HG02623 (cell line): Measurements from ENCODE around the gene TNFRSF13B.
"Not testable (repeated sequence)": the region's sequence is repeated elsewhere in the genome, so short reads cannot be mapped to it uniquely, and the experiment has no call there.

Experiments
- ATAC-seq: cut with Tn5 transposase; IDR thresholded peaks from one replicate; pipeline ENCODE4 v1.9.1; 2021; ENCODE audit warnings: moderate library complexity; ENCODE audit not compliant: unreplicated experiment

TNFRSF13B gene

GRCh38 chr17:17007891-17008290, 36.0 kb upstream of the TNFRSF13B start:
- not testable (repeated sequence) for ATAC-seq

- not testable (repeated sequence) for ATAC-seq
Measured at GRCh38 chr17:17004997-17005614, 33.2 kb upstream of the TNFRSF13B start.

GRCh38 chr17:17004251-17004996, 32.5 kb upstream of the TNFRSF13B start:
- no peak for ATAC-seq

- ATAC-seq, result not testable (repeated sequence)
Measured at GRCh38 chr17:17002731-17003715, 31.1 kb upstream of the TNFRSF13B start.

DNA sequence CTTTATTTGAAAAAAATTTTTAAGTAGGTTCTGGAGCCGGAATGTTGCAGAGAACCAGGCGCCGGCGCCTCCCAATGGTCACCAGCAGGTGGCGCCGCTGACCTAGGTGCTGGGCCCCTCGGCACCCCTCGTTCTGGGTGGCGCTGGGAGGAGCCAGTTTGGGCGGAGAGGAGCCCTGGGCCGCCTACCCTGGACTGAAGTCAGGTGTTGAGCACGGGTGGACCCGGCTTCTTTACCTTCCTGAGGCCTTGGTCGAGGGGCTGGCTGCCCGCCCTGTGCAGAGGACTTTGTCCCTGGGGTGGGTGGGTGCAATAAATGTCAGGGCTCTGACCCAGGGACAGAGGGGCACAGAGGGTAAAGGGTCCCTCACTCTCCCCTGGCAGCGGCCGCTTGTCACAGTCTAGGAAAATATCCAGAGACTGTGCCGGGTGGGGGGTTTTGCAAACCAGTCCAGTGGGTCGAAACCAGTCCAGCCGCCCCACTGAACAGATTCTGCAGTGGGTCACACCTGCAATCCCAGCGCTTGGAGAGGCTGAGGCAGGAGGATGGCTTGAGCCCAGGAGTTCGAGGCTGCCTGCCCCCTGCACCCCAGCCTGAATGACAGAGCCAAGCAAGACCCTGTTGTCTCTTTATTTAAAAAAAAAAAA, 30.1 kb upstream of the TNFRSF13B start:
- no peak for ATAC-seq

DNA sequence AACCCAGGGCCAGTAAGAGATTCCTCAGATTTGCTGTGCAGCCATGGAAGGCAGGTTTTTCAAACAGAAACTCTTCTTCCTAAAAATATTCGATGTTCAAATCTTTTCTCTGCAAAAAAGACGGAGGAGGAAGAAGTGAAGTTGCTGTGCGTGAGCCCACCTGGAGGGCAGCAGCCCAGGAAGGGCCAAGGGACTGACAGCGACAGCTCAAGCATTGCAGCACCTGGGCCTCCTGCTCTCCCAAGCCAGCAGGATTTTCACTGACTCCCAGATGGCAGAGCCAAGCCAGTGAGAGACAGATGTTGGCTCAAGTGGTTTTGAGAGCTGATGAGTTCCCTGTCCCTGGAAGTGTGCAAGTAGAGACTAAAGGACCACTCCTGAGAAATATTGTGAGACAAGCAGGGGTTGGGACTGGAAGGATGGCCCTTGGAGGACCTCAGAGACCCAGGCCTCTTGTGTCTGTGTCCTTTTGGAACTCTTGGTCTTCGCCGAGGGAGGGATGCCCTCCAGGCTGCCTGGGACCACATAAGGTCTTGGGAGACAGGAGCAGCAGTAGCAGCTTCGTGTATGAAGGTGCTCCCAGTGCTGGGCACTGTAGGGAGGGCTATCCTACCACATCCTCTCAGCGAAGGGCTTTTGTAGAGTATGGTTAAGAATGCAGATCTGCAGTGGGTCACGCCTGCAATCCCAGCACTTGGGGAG, 29.3 kb upstream of the TNFRSF13B start:
- ATAC-seq, result no peak

GRCh38 chr17:16999931-17000625, 28.2 kb upstream of the TNFRSF13B start:
- no peak for ATAC-seq

GRCh38 chr17:16997514-16998429, 25.9 kb upstream of the TNFRSF13B start:
- ATAC-seq, result peak; percentile 87

- ATAC-seq, result not testable (repeated sequence)
Measured at GRCh38 chr17:16996726-16997125, 24.8 kb upstream of the TNFRSF13B start.

DNA sequence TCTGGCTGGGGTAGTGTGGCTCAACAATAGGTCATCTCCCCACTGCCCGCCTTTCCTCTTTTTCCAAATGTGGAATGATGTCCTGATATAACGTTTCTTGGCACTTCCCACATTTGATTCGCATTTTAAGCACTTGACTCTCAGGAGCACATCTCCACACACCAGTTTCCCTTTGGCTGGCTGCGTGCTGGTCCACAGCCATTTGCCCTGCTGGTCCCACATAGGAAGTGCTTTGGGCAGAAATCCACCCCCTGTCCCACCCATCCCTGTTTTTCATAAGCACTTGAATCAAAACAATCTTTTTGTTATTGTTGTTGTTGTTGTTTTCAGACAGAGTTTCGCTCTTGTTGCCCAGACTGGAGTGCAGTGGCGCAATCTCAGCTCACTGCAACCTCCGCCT, 24.0 kb upstream of the TNFRSF13B start:
- no peak for ATAC-seq

GRCh38 chr17:16994631-16995030, 22.7 kb upstream of the TNFRSF13B start:
- ATAC-seq, result no peak

DNA sequence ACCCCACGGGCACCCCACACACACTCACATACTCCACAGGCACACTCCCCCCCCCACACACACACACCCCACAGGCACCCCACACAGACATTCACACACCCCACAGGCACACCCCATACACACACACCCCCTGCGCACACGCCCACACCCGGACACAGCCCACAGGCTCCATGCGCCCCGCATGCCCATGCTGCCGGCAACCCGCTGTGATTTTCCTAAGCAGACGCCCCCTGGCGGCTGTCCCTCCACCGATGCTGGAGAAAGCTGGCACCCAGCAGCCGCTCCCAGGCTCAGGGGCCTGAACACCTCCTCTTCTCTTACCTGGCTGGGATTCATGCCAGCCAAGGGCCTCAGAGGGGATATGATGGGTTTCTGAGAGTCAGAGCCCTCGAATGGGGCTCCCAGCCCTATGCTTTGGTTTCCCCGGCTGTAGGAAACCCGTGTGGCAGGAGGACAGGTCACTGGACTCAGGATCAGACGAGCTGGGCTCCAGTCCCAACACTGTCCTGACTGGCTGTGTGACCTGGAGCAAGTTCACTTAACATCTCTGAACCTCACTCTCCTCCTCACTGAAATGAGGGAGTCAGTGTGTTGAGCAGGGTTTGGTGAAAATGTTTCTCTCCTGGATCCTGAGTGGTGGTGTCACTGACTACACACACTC, 19.6 kb upstream of the TNFRSF13B start:
- no peak for ATAC-seq

DNA sequence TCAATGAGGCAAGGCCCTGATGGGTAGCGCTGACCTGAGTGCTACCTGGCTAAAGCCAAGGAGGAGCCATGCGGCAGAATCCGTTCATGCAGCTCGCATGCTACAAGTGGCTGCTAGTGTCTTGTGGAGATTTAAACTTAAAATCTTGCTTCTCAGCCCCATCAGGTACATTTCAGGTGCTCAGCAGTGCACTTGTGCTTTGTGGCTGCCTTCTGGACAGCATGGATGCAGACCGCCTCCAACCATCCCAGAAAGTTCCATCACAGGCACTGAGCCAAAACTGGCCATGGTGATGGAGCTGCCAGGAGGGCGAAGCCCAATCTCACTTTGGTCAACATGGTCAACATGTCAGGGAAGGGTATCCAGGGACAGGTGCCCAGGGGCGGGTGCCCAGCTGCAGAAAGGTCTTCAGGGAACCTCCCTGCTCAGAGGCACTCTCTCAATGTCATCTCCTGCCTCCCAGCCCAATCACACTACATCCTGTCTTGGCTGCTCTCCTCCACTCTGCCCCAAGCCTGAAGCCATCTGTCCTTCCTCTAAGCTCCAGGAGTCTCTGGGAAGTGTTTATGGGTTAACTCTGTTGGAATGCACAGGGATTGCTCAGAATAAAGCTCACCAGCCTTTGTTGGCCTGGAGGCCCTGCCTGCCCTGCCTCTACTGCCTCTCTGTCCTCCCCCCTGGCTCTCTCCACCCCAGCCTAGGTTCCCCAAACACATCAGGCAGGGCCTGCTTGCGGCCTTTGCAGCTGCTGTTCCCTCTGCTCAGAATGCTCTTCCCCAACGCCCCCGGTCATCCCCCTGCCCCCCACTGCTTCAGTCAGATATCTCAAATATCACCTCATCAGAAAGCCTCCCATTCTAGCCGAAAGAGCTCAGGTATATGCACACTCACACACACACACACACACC, 18.3 kb upstream of the TNFRSF13B start:
- ATAC-seq, result no peak

DNA sequence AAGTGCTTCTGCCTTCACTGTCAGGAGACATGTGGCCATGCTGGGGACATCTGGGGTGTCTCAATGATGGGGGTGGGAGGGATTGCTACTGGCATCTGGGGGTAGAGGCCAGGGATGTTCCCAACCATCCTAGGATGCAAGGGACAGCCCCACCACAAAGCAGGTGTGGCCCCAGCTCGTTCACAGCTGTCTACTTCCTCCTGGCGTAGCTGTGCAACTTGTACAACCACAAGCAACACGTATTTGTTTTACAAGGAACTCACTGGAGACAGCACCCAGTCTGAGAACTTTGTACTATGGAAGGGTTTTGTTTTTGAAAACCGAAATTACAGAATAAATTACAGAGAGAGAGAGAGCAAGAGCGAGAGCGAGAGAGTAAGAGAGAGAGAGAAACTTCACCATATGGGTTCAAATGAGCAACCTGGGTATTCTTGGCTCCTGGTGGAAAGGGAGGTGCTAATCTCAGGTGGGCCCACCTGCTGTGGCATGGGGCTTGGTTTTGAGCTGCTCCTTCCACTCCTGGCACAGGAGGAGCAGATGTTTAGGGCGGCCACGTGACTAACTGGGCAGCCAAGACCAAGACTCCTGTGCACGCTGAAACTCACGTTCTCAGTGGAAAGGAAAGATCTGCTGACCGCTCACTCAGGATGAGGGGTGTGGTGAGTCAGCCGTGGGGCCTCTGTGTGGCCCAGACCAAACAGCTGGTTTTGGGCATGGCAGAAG, 17.5 kb upstream of the TNFRSF13B start:
- ATAC-seq, result peak; percentile 25

DNA sequence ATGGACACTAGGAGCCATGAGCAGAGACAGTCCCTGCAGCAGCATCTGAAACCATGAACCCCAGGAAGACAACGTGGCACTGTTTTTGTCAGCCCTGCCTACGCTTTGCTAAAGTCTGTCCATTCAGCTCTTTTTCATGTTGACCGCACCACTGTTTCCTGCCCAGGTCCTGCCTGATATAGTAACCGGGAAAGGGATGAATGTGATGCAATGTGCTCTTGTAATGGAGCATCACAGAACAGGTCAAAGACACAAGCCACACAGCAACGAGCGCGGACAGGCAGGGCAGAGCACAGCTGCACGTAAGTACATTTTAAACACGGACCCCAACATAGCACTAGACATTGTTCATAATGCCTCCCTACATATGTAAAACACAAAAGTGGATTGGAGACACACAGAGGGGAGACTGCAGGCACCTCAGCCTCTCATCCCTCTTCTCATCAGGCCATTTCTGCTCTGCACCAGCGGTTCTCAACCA, 16.9 kb upstream of the TNFRSF13B start:
- ATAC-seq, result peak; percentile 6
